ENCODE results near the gene HSBP1L1. TPM values are rescaled to one million over a fixed set of nuclear protein-coding genes. Genes with fewer than 3 reads are reported as not detected.

HSBP1L1 gene
- total and polyA plus RNA-seq, 2 donors (not counting 3 experiments of a cell fraction or from before 2014, with no cell fraction given), result 5.2 to 7.1 TPM

DNA sequence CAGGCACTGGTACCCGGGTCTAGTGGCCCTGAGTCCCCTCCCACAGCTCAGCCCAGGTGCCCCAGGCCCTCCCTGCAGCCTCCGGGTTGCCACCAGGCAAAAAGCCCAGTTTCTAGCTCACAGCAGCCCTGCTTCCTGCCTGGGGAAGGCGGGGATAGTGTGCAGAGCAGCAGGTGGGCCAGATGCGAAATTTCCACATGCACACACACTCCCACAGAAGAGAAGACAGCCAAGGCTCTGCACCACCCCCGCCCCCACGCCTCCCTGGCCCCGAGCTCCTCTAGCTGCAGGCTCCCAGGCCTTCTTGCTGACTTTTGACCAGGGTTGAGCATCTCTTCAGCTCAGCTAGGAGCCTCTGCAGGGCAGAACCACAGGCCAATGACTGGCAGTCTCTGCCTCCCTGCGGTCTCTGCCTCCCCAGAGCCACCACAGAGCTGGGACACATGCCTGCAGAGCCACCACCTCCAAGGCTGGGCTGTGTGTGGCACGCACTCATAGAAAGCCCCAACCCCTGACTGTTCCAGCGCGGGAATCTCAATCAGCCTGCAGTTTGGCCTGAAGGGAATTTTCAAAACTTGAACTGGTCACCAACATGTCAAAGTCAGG lies 20.2 kb upstream of the HSBP1L1 start:
- dilution Hi-C loops (cut with MboI; ENCODE audit: extremely low pct_ligation_motif_present, low sequenced_read_pairs) (no loop called here), intact Hi-C loops (cut with micrococcal nuclease) (no loop called here)
- Histone ChIP-seq H3K4me1 (ENCODE audit: control insufficient read depth, extremely low read depth, insufficient read depth, low read length) (no peaks in the 10 kb centered on the region), H3K4me2 (ENCODE audit: insufficient read depth, low read length) (no peak overlapping the region), H3K9me3 (replicated peaks; ENCODE audit: control insufficient read depth, insufficient read depth, low read length) (no peaks in the 10 kb centered on the region), H4K20me1 (replicated peaks; ENCODE audit: control insufficient read depth, extremely low read depth, insufficient read depth, low read length) (no peaks in the 10 kb centered on the region), H3K36me3 (ENCODE audit: control insufficient read depth in 2 of 2, extremely low read depth in 1 of 2, insufficient read depth in 2 of 2, low read length in 2 of 2) (peaks cover 4 to 21% of the 10 kb centered on the region in 2 experiments), H2AFZ (ENCODE audit: low read depth, low read length) (no peak overlapping the region), H3K27me3 (ENCODE audit: control insufficient read depth in 2 of 2, insufficient read depth in 2 of 2, low read length in 2 of 2) (no peaks in the 10 kb centered on the region), H3K79me2 (ENCODE audit: control insufficient read depth, insufficient read depth, low read length) (peaks cover 29% of the 10 kb centered on the region), H3K4me3 (replicated peaks in 1 of 3; ENCODE audit: insufficient read depth in 1 of 3, low read depth in 1 of 3, low read length in 3 of 3) (no peak overlapping the region), H3K27ac (ENCODE audit: insufficient read depth, low read depth, low read length) (no peak overlapping the region), H3K9me1 (replicated peaks; ENCODE audit: control insufficient read depth, extremely low read depth, insufficient read depth, low read length) (no peaks in the 10 kb centered on the region), H3K9ac (replicated peaks; ENCODE audit: extremely low read depth, insufficient read depth, low read length) (no peak overlapping the region)
- POLR2A ChIA-PET, result no interaction called here
- TF ChIP-seq, protein P1, sequence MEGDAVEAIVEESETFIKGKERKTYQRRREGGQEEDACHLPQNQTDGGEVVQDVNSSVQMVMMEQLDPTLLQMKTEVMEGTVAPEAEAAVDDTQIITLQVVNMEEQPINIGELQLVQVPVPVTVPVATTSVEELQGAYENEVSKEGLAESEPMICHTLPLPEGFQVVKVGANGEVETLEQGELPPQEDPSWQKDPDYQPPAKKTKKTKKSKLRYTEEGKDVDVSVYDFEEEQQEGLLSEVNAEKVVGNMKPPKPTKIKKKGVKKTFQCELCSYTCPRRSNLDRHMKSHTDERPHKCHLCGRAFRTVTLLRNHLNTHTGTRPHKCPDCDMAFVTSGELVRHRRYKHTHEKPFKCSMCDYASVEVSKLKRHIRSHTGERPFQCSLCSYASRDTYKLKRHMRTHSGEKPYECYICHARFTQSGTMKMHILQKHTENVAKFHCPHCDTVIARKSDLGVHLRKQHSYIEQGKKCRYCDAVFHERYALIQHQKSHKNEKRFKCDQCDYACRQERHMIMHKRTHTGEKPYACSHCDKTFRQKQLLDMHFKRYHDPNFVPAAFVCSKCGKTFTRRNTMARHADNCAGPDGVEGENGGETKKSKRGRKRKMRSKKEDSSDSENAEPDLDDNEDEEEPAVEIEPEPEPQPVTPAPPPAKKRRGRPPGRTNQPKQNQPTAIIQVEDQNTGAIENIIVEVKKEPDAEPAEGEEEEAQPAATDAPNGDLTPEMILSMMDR (IDR thresholded peaks at IDR 0.05; ENCODE audit: extremely low read depth in 1 of 2, insufficient read depth in 1 of 2, low read depth in 1 of 2, low read length in 2 of 2), result no peak
- no peak for TF ChIP-seq GATA2 (IDR thresholded peaks at IDR 0.05; ENCODE audit: insufficient read depth, insufficient read length, low read depth, low read length)
- no peak for TF ChIP-seq POLR2A (IDR thresholded peaks at IDR 0.05; ENCODE audit: low read depth, low read length)
- TF ChIP-seq, protein P2, sequence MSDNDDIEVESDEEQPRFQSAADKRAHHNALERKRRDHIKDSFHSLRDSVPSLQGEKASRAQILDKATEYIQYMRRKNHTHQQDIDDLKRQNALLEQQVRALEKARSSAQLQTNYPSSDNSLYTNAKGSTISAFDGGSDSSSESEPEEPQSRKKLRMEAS (IDR thresholded peaks at IDR 0.05; ENCODE audit: insufficient read depth, insufficient read length), result no peak
- no peak for TF ChIP-seq MYC (IDR thresholded peaks at IDR 0.05; ENCODE audit: low read depth, low read length)
- no peak for TF ChIP-seq POLR2AphosphoS5 (IDR thresholded peaks at IDR 0.05; ENCODE audit: insufficient read depth, low read depth, low read length)
- TF ChIP-seq FOS (IDR thresholded peaks at IDR 0.05; ENCODE audit: borderline replicate concordance, insufficient read depth, low read length), result no peak
- no peak for TF ChIP-seq EZH2 (IDR thresholded peaks at IDR 0.05; ENCODE audit: borderline replicate concordance, low read depth, low read length, severe bottlenecking)
- no peak for TF ChIP-seq JUN (IDR thresholded peaks at IDR 0.05; ENCODE audit: borderline replicate concordance, insufficient read depth, insufficient read length, low read depth)
- CTCF ChIA-PET, result no interaction called here
- DNase-seq (ENCODE audit: low read depth, low spot score) (no peak), FAIRE-seq (no peak)
- no TSS peak for BruUV-seq (replicated peaks)
